Epidermal melanocyte (primary cell): ENCODE results near the gene ABR.
"Not testable (repeated sequence)": the region's sequence is repeated elsewhere in the genome, so short reads cannot be mapped to it uniquely, and the experiment has no call there.

ENCODE experiments used
- DNase-seq: peaks from one replicate; pipeline ENCODE4 v3.0.0; 2011; ENCODE audit warnings: low spot score; ENCODE audit not compliant: insufficient read length

Gene ABR

GRCh38 chr17:1121442-1121817 lies 58.4 kb downstream of the ABR start:
- not testable (repeated sequence) for DNase-seq

- no peak for DNase-seq
These were observed 59.0 kb downstream of the ABR start for GRCh38 chr17:1120596-1121441.

- no peak for DNase-seq
These were observed 59.9 kb downstream of the ABR start for GRCh38 chr17:1119924-1120323.

GRCh38 chr17:1116602-1117001 lies 63.2 kb downstream of the ABR start:
- DNase-seq = no peak

- DNase-seq = no peak
These were observed 66.9 kb downstream of the ABR start for GRCh38 chr17:1112875-1113274.

GRCh38 chr17:1111599-1112443 lies 68.0 kb downstream of the ABR start:
- no peak for DNase-seq

GRCh38 chr17:1110862-1111598 lies 68.8 kb downstream of the ABR start:
- peak; percentile 36 for DNase-seq

GRCh38 chr17:1110541-1110861 lies 69.3 kb downstream of the ABR start:
- no peak for DNase-seq

- DNase-seq = no peak
These were observed 69.9 kb downstream of the ABR start for GRCh38 chr17:1109606-1110540.

GRCh38 chr17:1108765-1109605 lies 70.8 kb downstream of the ABR start:
- peak; percentile 36 for DNase-seq

GRCh38 chr17:1108478-1108764 lies 71.4 kb downstream of the ABR start:
- DNase-seq = no peak

GRCh38 chr17:1107777-1108477 lies 71.9 kb downstream of the ABR start:
- DNase-seq = no peak

- DNase-seq = no peak
These were observed 72.6 kb downstream of the ABR start for GRCh38 chr17:1107083-1107776.

- DNase-seq = no peak
These were observed 75.6 kb downstream of the ABR start for GRCh38 chr17:1104222-1104621.

- DNase-seq = no peak
These were observed 79.4 kb downstream of the ABR start for GRCh38 chr17:1100382-1100781.

GRCh38 chr17:1099242-1099641 lies 80.5 kb downstream of the ABR start:
- DNase-seq = no peak

- DNase-seq = peak; percentile 33
These were observed 81.6 kb downstream of the ABR start for GRCh38 chr17:1097972-1098744.

- DNase-seq = no peak
These were observed 83.6 kb downstream of the ABR start for GRCh38 chr17:1096215-1096614.
